22Rv1 (cell line): ENCODE measurements around the gene TMEM132D.

Source experiments
- ZFX ChIP-seq: fragments of 450-650 bp; IDR thresholded peaks from 2 replicates; pipeline ENCODE4 v1.6.1; 2017; ENCODE audit warnings: antibody characterized with exemption, borderline replicate concordance
- TF ChIP-seq, protein P1 (sequence below): fragments of 450-650 bp; IDR thresholded peaks from 2 replicates; pipeline ENCODE4 v1.5.1; 2017; ENCODE audit warnings: mild to moderate bottlenecking

- TF ChIP-seq, protein P1, sequence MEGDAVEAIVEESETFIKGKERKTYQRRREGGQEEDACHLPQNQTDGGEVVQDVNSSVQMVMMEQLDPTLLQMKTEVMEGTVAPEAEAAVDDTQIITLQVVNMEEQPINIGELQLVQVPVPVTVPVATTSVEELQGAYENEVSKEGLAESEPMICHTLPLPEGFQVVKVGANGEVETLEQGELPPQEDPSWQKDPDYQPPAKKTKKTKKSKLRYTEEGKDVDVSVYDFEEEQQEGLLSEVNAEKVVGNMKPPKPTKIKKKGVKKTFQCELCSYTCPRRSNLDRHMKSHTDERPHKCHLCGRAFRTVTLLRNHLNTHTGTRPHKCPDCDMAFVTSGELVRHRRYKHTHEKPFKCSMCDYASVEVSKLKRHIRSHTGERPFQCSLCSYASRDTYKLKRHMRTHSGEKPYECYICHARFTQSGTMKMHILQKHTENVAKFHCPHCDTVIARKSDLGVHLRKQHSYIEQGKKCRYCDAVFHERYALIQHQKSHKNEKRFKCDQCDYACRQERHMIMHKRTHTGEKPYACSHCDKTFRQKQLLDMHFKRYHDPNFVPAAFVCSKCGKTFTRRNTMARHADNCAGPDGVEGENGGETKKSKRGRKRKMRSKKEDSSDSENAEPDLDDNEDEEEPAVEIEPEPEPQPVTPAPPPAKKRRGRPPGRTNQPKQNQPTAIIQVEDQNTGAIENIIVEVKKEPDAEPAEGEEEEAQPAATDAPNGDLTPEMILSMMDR: no peak
- no peak for TF ChIP-seq ZFX
These were observed 530.9 kb downstream of the TMEM132D start for GRCh38 chr12:129372876-129373275.
